Endothelial cell of umbilical vein (primary cell): Measurements from ENCODE around the gene AGTPBP1. TPM values are rescaled to one million over a fixed set of nuclear protein-coding genes. Genes with fewer than 3 reads are reported as not detected.

Experiments
- BruUV-seq: library from RNA; stranded (reverse); fragments of 400-500 nt; replicated peaks from 2 replicates; lab custom pipeline; 2021; lab: Mats Ljungman, UMichigan
- CTCF ChIA-PET: fragments of 300-600, 350-600 bp; sonication (Branson Sonifier 250); formaldehyde crosslinking; loops from one replicate; lab custom pipeline; 2021; ENCODE audit warnings: antibody characterized with exemption, inconsistent platforms; lab: Charles Lee
- POLR2A ChIA-PET: fragments of 300-600, 350-600 bp; sonication (Branson Sonifier 250); formaldehyde crosslinking; loops from one replicate; lab custom pipeline; 2021; ENCODE audit warnings: antibody characterized with exemption, inconsistent platforms; lab: Charles Lee
- DNase-seq: peaks from one replicate; pipeline ENCODE4 v3.0.0-alpha.2; 2011; ENCODE audit warnings: low read depth, low spot score
- FAIRE-seq: peaks from 2 replicates; lab custom pipeline; 2011; peaks lifted over from hg19 to GRCh38; lab: Jason Lieb, UNC
- H2AFZ ChIP-seq: 2 replicates; pipeline ENCODE4 v1.6.0; 2012; ENCODE audit warnings: low read depth, low read length, control low read depth, inconsistent platforms
- H3K27ac ChIP-seq: 2 replicates; pipeline ENCODE4 v1.5.1; 2011; ENCODE audit warnings: low read depth, mild to moderate bottlenecking, control low read depth, low read length, moderate library complexity; ENCODE audit not compliant: insufficient read depth
- H3K27me3 ChIP-seq, 2 experiments: 2 replicates each; pipeline versions ENCODE4 v1.6.0 to v1.6.1; 2011; ENCODE audit warnings: low read length in 2 of 2, mixed read lengths in 1 of 2; ENCODE audit not compliant: control insufficient read depth in 2 of 2, insufficient read depth in 2 of 2
- H3K36me3 ChIP-seq, 2 experiments: 2 replicates in 1 of 2; 3 replicates in 1 of 2; pipeline ENCODE4 v1.5.1; 2011; ENCODE audit warnings: low read length in 2 of 2, mild to moderate bottlenecking in 1 of 2, moderate library complexity in 1 of 2; ENCODE audit not compliant: control insufficient read depth in 2 of 2, insufficient read depth in 2 of 2; ENCODE audit errors: extremely low read depth in 1 of 2
- H3K4me1 ChIP-seq: 3 replicates; pipeline ENCODE4 v1.5.1; 2011; ENCODE audit warnings: mild to moderate bottlenecking, low read length; ENCODE audit not compliant: control insufficient read depth, insufficient read depth; ENCODE audit errors: extremely low read depth
- H3K4me2 ChIP-seq: 2 replicates; pipeline ENCODE4 v1.6.1; 2011; ENCODE audit warnings: low read length, control low read depth, mixed read lengths; ENCODE audit not compliant: insufficient read depth
- H3K4me3 ChIP-seq, 3 experiments: fragments of 200-600 bp in 1 of 3; sonication (generic), shearing (Covaris generic) in 1 of 3; replicated peaks in 1 of 3; 2 replicates each; pipeline ENCODE4 v1.5.1; 2011 to 2016; ENCODE audit warnings: control low read depth in 3 of 3, low read length in 3 of 3, mild to moderate bottlenecking in 2 of 3, inconsistent platforms in 1 of 3, low read depth in 1 of 3, moderate library complexity in 1 of 3; ENCODE audit not compliant: insufficient read depth in 1 of 3
- H3K79me2 ChIP-seq: 2 replicates; pipeline ENCODE4 v1.6.0; 2012; ENCODE audit warnings: low read length, inconsistent platforms; ENCODE audit not compliant: control insufficient read depth, insufficient read depth
- H3K9ac ChIP-seq: replicated peaks from 2 replicates; pipeline ENCODE3; 2011; ENCODE audit warnings: low read length, control low read depth; ENCODE audit not compliant: insufficient read depth; ENCODE audit errors: extremely low read depth
- H3K9me1 ChIP-seq: replicated peaks from 3 replicates; pipeline ENCODE4 v1.6.0; 2011; ENCODE audit warnings: mild to moderate bottlenecking, low read length; ENCODE audit not compliant: control insufficient read depth, insufficient read depth; ENCODE audit errors: extremely low read depth
- H3K9me3 ChIP-seq: replicated peaks from 2 replicates; pipeline ENCODE4 v1.5.1; 2012; ENCODE audit warnings: low read length, inconsistent platforms; ENCODE audit not compliant: control insufficient read depth, insufficient read depth
- H4K20me1 ChIP-seq: replicated peaks from 2 replicates; pipeline ENCODE3; 2011; ENCODE audit warnings: mild to moderate bottlenecking, low read length; ENCODE audit not compliant: control insufficient read depth, insufficient read depth; ENCODE audit errors: extremely low read depth
- EZH2 ChIP-seq: IDR thresholded peaks from 2 replicates; pipeline ENCODE4 v1.6.1; 2012; ENCODE audit warnings: borderline replicate concordance, low read depth, mild to moderate bottlenecking, moderate library complexity, low read length, inconsistent platforms; ENCODE audit not compliant: severe bottlenecking
- FOS ChIP-seq: IDR thresholded peaks from 2 replicates; pipeline ENCODE4 v1.6.1; 2011; ENCODE audit warnings: mild to moderate bottlenecking, low read length, moderate library complexity, borderline replicate concordance; ENCODE audit not compliant: insufficient read depth
- GATA2 ChIP-seq: IDR thresholded peaks from 2 replicates; pipeline ENCODE4 v1.7.0; 2011; ENCODE audit warnings: low read depth, mild to moderate bottlenecking, moderate library complexity, mixed read lengths, low read length; ENCODE audit not compliant: insufficient read length, insufficient read depth
- JUN ChIP-seq: IDR thresholded peaks from 2 replicates; pipeline ENCODE4 v1.6.1; 2011; ENCODE audit warnings: borderline replicate concordance, low read depth; ENCODE audit not compliant: insufficient read length, insufficient read depth
- MYC ChIP-seq: IDR thresholded peaks from one replicate; pipeline ENCODE4 v1.6.1; 2011; ENCODE audit warnings: mild to moderate bottlenecking, low read depth, low read length
- POLR2A ChIP-seq: IDR thresholded peaks from 2 replicates; pipeline ENCODE4 v1.6.1; 2012; ENCODE audit warnings: low read depth, mild to moderate bottlenecking, control low read depth, low read length
- POLR2AphosphoS5 ChIP-seq: IDR thresholded peaks from 2 replicates; pipeline ENCODE4 v1.6.1; 2012; ENCODE audit warnings: low read depth, mild to moderate bottlenecking, control low read depth, low read length, moderate library complexity; ENCODE audit not compliant: insufficient read depth
- dilution Hi-C: fragments of 300-500 bp; cut with MboI; formaldehyde crosslinking; loops from one replicate; pipeline ENCODE4 v1.15.0; 2019; ENCODE audit warnings: low sequenced_read_pairs; ENCODE audit not compliant: extremely low pct_ligation_motif_present
- intact Hi-C: fragments of 100-400 bp; cut with micrococcal nuclease; formaldehyde crosslinking; loops from one replicate; pipeline ENCODE4 v1.10.0; 2022
- polyA plus RNA-seq, 4 experiments: library from polyadenylated mRNA; depleted of rRNA in 3 of 4; stranded (reverse) in 3 of 4; unstranded in 1 of 4; fragments of >200 nt; gene quantifications; 2 replicates each; pipeline versions ENCODE4 v1.2.1 to v1.2.3, GENCODE V29; 2011 to 2012; ENCODE audit warnings: missing spikeins in 1 of 4
- total RNA-seq: library from RNA; stranded (reverse); gene quantifications from 2 replicates; pipeline ENCODE4 v1.2.3, GENCODE V29; 2021
- TF ChIP-seq, protein P1 (sequence below), 2 donors: IDR thresholded peaks; 1 replicate in 1 of 2; 2 replicates in 1 of 2; pipeline ENCODE4 v1.5.1; 2011; ENCODE audit warnings: low read length in 2 of 2, mild to moderate bottlenecking in 2 of 2, moderate library complexity in 2 of 2, control low read depth in 1 of 2, inconsistent platforms in 1 of 2, low read depth in 1 of 2; ENCODE audit not compliant: insufficient read depth in 1 of 2; ENCODE audit errors: extremely low read depth in 1 of 2
- TF ChIP-seq, protein P2 (sequence below): IDR thresholded peaks from 2 replicates; pipeline ENCODE4 v1.6.1; 2011; ENCODE audit not compliant: insufficient read depth, insufficient read length

The AGTPBP1 gene
- total and polyA plus RNA-seq, 2 donors (not counting 3 experiments of a cell fraction or from before 2014, with no cell fraction given), result 4.2 to 18.4 TPM

GRCh38 chr9:85666086-85666485 lies 75.7 kb downstream of the AGTPBP1 start:
- Histone ChIP-seq H3K4me2 (no peak overlapping the region), H2AFZ (no peak overlapping the region), H3K9me3 (no peaks in the 10 kb centered on the region), H3K4me1 (no peaks in the 10 kb centered on the region), H3K9me1 (no peaks in the 10 kb centered on the region), H4K20me1 (no peaks in the 10 kb centered on the region), H3K79me2 (no peaks in the 10 kb centered on the region), H3K9ac (no peak overlapping the region), H3K27ac (no peak overlapping the region), H3K36me3 (no peaks in the 10 kb centered on the region), H3K4me3 (no peak overlapping the region), H3K27me3 (no peaks in the 10 kb centered on the region)
- POLR2A ChIA-PET, result no interaction called here
- no TSS peak for BruUV-seq
- DNase-seq, result no peak
- TF ChIP-seq, protein P1, sequence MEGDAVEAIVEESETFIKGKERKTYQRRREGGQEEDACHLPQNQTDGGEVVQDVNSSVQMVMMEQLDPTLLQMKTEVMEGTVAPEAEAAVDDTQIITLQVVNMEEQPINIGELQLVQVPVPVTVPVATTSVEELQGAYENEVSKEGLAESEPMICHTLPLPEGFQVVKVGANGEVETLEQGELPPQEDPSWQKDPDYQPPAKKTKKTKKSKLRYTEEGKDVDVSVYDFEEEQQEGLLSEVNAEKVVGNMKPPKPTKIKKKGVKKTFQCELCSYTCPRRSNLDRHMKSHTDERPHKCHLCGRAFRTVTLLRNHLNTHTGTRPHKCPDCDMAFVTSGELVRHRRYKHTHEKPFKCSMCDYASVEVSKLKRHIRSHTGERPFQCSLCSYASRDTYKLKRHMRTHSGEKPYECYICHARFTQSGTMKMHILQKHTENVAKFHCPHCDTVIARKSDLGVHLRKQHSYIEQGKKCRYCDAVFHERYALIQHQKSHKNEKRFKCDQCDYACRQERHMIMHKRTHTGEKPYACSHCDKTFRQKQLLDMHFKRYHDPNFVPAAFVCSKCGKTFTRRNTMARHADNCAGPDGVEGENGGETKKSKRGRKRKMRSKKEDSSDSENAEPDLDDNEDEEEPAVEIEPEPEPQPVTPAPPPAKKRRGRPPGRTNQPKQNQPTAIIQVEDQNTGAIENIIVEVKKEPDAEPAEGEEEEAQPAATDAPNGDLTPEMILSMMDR (IDR thresholded peaks at IDR 0.05; ENCODE audit: extremely low read depth in 1 of 2, insufficient read depth in 1 of 2, low read depth in 1 of 2, low read length in 2 of 2), result no peak
- TF ChIP-seq JUN, result no peak
- no peak for TF ChIP-seq MYC
- no peak for TF ChIP-seq POLR2AphosphoS5
- TF ChIP-seq POLR2A, result no peak
- TF ChIP-seq GATA2, result no peak
- TF ChIP-seq, protein P2, sequence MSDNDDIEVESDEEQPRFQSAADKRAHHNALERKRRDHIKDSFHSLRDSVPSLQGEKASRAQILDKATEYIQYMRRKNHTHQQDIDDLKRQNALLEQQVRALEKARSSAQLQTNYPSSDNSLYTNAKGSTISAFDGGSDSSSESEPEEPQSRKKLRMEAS, result no peak
- no peak for TF ChIP-seq FOS
- no peak for TF ChIP-seq EZH2
- FAIRE-seq, result no peak
- intact Hi-C loops (no loop called here), dilution Hi-C loops (no loop called here)
- CTCF ChIA-PET, result no interaction called here
